ENCODE measurements around the gene TXNDC17. TPM values are rescaled to one million over a fixed set of nuclear protein-coding genes. Genes with fewer than 3 reads are reported as not detected.

The TXNDC17 gene
- total and polyA plus RNA-seq, 7 donors = 27.5 to 159 (median 41.1) TPM

GRCh38 chr17:6623941-6624340, 16.9 kb upstream of the TXNDC17 start:
- Histone ChIP-seq H3K4me3 (no peak overlapping the region), H3K9me3 (no peaks in the 10 kb centered on the region), H3K27ac (no peak overlapping the region), H3K36me3 (ENCODE audit: insufficient read depth in 1 of 2, low read depth in 1 of 2) (peaks cover 2 to 82% of the 10 kb centered on the region in 2 donors), H3K4me1 (no peaks in the 10 kb centered on the region), H3K27me3 (ENCODE audit: insufficient read depth in 3 of 3, low read length in 2 of 3) (no peaks in the 10 kb centered on the region)
- WGBS, 3 donors = 97 to 99% (median 97%) methylated on average over 3 of the region's 3 CpGs
- no peak for DNase-seq
- intact Hi-C loops (cut with DNase I) = no loop called here
- no peak for ATAC-seq
- TF ChIP-seq, protein P1, sequence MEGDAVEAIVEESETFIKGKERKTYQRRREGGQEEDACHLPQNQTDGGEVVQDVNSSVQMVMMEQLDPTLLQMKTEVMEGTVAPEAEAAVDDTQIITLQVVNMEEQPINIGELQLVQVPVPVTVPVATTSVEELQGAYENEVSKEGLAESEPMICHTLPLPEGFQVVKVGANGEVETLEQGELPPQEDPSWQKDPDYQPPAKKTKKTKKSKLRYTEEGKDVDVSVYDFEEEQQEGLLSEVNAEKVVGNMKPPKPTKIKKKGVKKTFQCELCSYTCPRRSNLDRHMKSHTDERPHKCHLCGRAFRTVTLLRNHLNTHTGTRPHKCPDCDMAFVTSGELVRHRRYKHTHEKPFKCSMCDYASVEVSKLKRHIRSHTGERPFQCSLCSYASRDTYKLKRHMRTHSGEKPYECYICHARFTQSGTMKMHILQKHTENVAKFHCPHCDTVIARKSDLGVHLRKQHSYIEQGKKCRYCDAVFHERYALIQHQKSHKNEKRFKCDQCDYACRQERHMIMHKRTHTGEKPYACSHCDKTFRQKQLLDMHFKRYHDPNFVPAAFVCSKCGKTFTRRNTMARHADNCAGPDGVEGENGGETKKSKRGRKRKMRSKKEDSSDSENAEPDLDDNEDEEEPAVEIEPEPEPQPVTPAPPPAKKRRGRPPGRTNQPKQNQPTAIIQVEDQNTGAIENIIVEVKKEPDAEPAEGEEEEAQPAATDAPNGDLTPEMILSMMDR (IDR thresholded peaks at IDR 0.05) = no peak

GRCh38 chr17:6626616-6627015, 14.2 kb upstream of the TXNDC17 start:
- TF ChIP-seq, protein P1 (IDR thresholded peaks at IDR 0.05) = no peak
- intact Hi-C loops (cut with DNase I) = no loop called here
- no peak for ATAC-seq
- no peak overlapping the region for H3K4me3 ChIP-seq
- peaks cover 2 to 79% of the 10 kb centered on the region in 2 donors for H3K36me3 ChIP-seq (ENCODE audit: insufficient read depth in 1 of 2, low read depth in 1 of 2)
- no peaks in the 10 kb centered on the region for H3K27me3 ChIP-seq (ENCODE audit: insufficient read depth in 3 of 3, low read length in 2 of 3)
- H3K27ac ChIP-seq = no peak overlapping the region
- no peaks in the 10 kb centered on the region for H3K4me1 ChIP-seq
- DNase-seq = no peak
- H3K9me3 ChIP-seq = no peaks in the 10 kb centered on the region
- WGBS, 3 donors = 81 to 92% (median 86%) methylated on average over 6 of the region's 6 CpGs

GRCh38 chr17:6627019-6627418, 13.8 kb upstream of the TXNDC17 start:
- TF ChIP-seq, protein P1 (IDR thresholded peaks at IDR 0.05) = no peak
- no peak for ATAC-seq
- H3K36me3 ChIP-seq (ENCODE audit: insufficient read depth in 1 of 2, low read depth in 1 of 2) = peaks cover 2 to 79% of the 10 kb centered on the region in 2 donors
- no peak overlapping the region for H3K4me3 ChIP-seq
- WGBS, 3 donors = 54 to 71% (median 61%) methylated on average over 1 of the region's 1 CpG
- H3K9me3 ChIP-seq = no peaks in the 10 kb centered on the region
- no peak for DNase-seq
- H3K27ac ChIP-seq = no peak overlapping the region
- H3K4me1 ChIP-seq = no peaks in the 10 kb centered on the region
- intact Hi-C loops (cut with DNase I) = no loop called here
- H3K27me3 ChIP-seq (ENCODE audit: insufficient read depth in 3 of 3, low read length in 2 of 3) = no peaks in the 10 kb centered on the region

DNA sequence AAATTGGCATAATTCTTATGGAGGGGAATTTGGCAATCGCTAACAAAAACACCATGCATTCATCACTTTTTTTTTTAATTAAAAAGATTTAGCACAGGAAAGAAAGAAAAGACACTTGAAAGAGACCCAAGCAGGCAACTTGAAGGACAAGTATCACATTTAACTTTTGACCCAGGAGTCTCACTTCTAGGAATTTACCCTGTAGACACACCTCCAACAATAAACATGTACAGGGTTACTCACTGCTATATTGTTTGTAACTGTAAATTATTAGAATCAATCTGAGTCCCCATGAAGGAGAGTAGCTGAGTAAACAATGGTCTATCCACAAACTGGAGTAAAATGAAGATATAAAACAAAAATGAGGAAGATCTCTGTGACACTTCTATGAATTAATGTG, 10.5 kb upstream of the TXNDC17 start:
- WGBS, 3 donors = 90 to 100% (median 100%) methylated on average over 1 of the region's 1 CpG
- ATAC-seq (no peak), DNase-seq (no peak)
- TF ChIP-seq, protein P1 (IDR thresholded peaks at IDR 0.05) = no peak
- H3K36me3 ChIP-seq (ENCODE audit: insufficient read depth in 1 of 2, low read depth in 1 of 2) = peaks cover 0 to 79% of the 10 kb centered on the region in 2 donors
- no peak overlapping the region for H3K4me3 ChIP-seq
- no peaks in the 10 kb centered on the region for H3K9me3 ChIP-seq
- no peaks in the 10 kb centered on the region for H3K4me1 ChIP-seq
- no peak overlapping the region for H3K27ac ChIP-seq
- no peaks in the 10 kb centered on the region for H3K27me3 ChIP-seq (ENCODE audit: insufficient read depth in 3 of 3, low read length in 2 of 3)
- intact Hi-C loops (cut with DNase I) = no loop called here

GRCh38 chr17:6632530-6632929, 8.3 kb upstream of the TXNDC17 start:
- Histone ChIP-seq H3K9me3 (no peaks in the 10 kb centered on the region), H3K36me3 (ENCODE audit: insufficient read depth in 1 of 2, low read depth in 1 of 2) (peaks cover 0 to 61% of the 10 kb centered on the region in 2 donors), H3K4me1 (no peaks in the 10 kb centered on the region), H3K27me3 (ENCODE audit: insufficient read depth in 3 of 3, low read length in 2 of 3) (no peaks in the 10 kb centered on the region), H3K4me3 (no peak overlapping the region), H3K27ac (no peak overlapping the region)
- ATAC-seq = no peak
- intact Hi-C loops (cut with DNase I) = no loop called here
- TF ChIP-seq, protein P1 (IDR thresholded peaks at IDR 0.05) = no peak
- DNase-seq = no peak

Measured in psoas muscle (tissue), 8 donors.